Osteoblast (primary cell): Measurements from ENCODE around the gene TXNDC17. TPM values are rescaled to one million over a fixed set of nuclear protein-coding genes. Genes with fewer than 3 reads are reported as not detected.
"Not testable (repeated sequence)": the region's sequence is repeated elsewhere in the genome, so short reads cannot be mapped to it uniquely, and the experiment has no call there.

Experiments
- DNase-seq: peaks from one replicate; pipeline ENCODE4 v3.0.0; 2011; ENCODE audit warnings: low spot score, mixed read lengths; ENCODE audit not compliant: insufficient read length; ENCODE audit errors: missing footprints
- H2AFZ ChIP-seq: 2 replicates; pipeline ENCODE4 v1.6.0; 2011; ENCODE audit warnings: mild to moderate bottlenecking, low read length
- H3K27ac ChIP-seq: 2 replicates; pipeline ENCODE4 v1.5.1; 2011; ENCODE audit warnings: mild to moderate bottlenecking, low read depth, low read length, moderate library complexity
- H3K27me3 ChIP-seq: 2 replicates; pipeline ENCODE4 v1.6.0; 2012; ENCODE audit warnings: mild to moderate bottlenecking, control low read depth, inconsistent platforms, low read length, moderate library complexity; ENCODE audit not compliant: insufficient read depth
- H3K36me3 ChIP-seq: 2 replicates; pipeline ENCODE4 v1.5.1; 2011; ENCODE audit warnings: mild to moderate bottlenecking, low read length, control low read depth, moderate library complexity; ENCODE audit not compliant: insufficient read depth
- H3K4me1 ChIP-seq: 2 replicates; pipeline ENCODE4 v1.5.1; 2011; ENCODE audit warnings: mild to moderate bottlenecking, low read length, control low read depth, moderate library complexity; ENCODE audit not compliant: insufficient read depth
- H3K4me2 ChIP-seq: 2 replicates; pipeline ENCODE4 v1.6.0; 2011; ENCODE audit warnings: mild to moderate bottlenecking, low read length; ENCODE audit not compliant: insufficient read depth
- H3K4me3 ChIP-seq: fragments of 200-600 bp; sonication (generic); 3 replicates; pipeline ENCODE4 v1.5.1; 2012; ENCODE audit warnings: mild to moderate bottlenecking, low read length, inconsistent platforms; ENCODE audit not compliant: insufficient read depth
- H3K79me2 ChIP-seq: 2 replicates; pipeline ENCODE4 v1.6.0; 2012; ENCODE audit warnings: mild to moderate bottlenecking, low read length, control low read depth, inconsistent platforms; ENCODE audit not compliant: insufficient read depth
- H3K9me3 ChIP-seq: 2 replicates; pipeline ENCODE4 v1.5.1; 2011; ENCODE audit warnings: low read depth, low read length, control low read depth
- H4K20me1 ChIP-seq: 2 replicates; pipeline ENCODE4 v1.6.0; 2012; ENCODE audit warnings: mild to moderate bottlenecking, low read length, control low read depth; ENCODE audit not compliant: insufficient read depth
- small RNA-seq: library from RNA; depleted of rRNA; stranded (forward); fragments of <200 nt; gene quantifications from one replicate; pipeline ENCODE3, GENCODE V24; 2012
- total RNA-seq: library from RNA; depleted of rRNA; stranded (reverse); fragments of >200 nt; gene quantifications from 2 replicates; pipeline ENCODE4 v1.2.3, GENCODE V29; 2012
- TF ChIP-seq, protein P1 (sequence below): IDR thresholded peaks from 2 replicates; pipeline ENCODE4 v1.5.1; 2011; ENCODE audit warnings: mild to moderate bottlenecking, low read depth, low read length, moderate library complexity; ENCODE audit errors: extremely low read depth

Gene TXNDC17
- total RNA-seq, 1 donor: 70.6 TPM

DNA sequence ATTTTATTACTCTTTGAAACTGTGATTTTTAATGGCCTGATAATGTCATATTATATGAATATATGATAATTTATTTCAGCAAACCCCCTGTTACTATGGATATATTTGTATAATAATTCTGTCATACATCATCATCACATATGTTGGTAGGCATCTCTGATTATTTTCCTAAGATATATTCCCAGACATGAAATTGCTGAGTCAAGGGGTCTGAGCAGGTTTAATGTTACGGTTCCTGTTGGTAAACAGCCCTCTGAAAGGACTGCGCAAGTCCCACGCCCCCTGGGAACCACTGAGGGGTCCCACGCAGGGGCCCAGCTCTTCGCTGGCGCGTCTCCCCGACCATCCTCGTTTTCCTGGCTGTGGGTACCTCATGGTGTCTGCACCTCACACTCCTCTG is 48.1 kb downstream of the TXNDC17 start:
- Histone ChIP-seq H2AFZ (no peak overlapping the region), H3K9me3 (no peaks in the 10 kb centered on the region), H3K4me2 (no peak overlapping the region), H3K4me3 (no peak overlapping the region), H3K79me2 (no peaks in the 10 kb centered on the region), H3K27ac (no peak overlapping the region), H3K36me3 (no peaks in the 10 kb centered on the region), H3K4me1 (no peaks in the 10 kb centered on the region), H4K20me1 (no peaks in the 10 kb centered on the region), H3K27me3 (peaks cover 18% of the 10 kb centered on the region)
- no peak for DNase-seq
- TF ChIP-seq, protein P1, sequence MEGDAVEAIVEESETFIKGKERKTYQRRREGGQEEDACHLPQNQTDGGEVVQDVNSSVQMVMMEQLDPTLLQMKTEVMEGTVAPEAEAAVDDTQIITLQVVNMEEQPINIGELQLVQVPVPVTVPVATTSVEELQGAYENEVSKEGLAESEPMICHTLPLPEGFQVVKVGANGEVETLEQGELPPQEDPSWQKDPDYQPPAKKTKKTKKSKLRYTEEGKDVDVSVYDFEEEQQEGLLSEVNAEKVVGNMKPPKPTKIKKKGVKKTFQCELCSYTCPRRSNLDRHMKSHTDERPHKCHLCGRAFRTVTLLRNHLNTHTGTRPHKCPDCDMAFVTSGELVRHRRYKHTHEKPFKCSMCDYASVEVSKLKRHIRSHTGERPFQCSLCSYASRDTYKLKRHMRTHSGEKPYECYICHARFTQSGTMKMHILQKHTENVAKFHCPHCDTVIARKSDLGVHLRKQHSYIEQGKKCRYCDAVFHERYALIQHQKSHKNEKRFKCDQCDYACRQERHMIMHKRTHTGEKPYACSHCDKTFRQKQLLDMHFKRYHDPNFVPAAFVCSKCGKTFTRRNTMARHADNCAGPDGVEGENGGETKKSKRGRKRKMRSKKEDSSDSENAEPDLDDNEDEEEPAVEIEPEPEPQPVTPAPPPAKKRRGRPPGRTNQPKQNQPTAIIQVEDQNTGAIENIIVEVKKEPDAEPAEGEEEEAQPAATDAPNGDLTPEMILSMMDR: no peak

DNA sequence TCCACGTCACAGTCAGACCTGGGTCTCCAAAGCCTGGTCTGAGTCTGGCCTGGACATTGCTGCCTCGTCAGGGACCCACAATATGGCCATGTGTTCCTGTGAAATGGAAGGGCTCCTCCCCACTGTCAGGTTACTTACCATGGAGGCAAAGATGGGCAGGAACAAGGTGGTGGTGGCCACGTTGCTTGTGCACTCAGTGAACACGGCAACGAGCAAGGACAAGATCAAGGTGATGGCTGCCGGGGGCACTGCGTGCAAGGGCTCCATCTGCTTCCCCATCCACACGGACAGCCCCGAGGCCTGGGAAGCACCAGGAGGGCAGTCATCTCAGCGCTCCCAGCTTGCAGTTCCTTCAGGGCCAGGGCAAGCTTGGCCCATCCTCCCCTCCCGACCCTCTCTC is 49.8 kb downstream of the TXNDC17 start:
- Histone ChIP-seq H3K4me1 (no peaks in the 10 kb centered on the region), H3K4me2 (no peak overlapping the region), H3K4me3 (no peak overlapping the region), H3K27ac (no peak overlapping the region), H3K79me2 (no peaks in the 10 kb centered on the region), H3K9me3 (no peaks in the 10 kb centered on the region), H4K20me1 (no peaks in the 10 kb centered on the region), H2AFZ (no peak overlapping the region), H3K27me3 (peaks cover 22% of the 10 kb centered on the region), H3K36me3 (no peaks in the 10 kb centered on the region)
- TF ChIP-seq, protein P1: no peak
- no peak for DNase-seq

DNA sequence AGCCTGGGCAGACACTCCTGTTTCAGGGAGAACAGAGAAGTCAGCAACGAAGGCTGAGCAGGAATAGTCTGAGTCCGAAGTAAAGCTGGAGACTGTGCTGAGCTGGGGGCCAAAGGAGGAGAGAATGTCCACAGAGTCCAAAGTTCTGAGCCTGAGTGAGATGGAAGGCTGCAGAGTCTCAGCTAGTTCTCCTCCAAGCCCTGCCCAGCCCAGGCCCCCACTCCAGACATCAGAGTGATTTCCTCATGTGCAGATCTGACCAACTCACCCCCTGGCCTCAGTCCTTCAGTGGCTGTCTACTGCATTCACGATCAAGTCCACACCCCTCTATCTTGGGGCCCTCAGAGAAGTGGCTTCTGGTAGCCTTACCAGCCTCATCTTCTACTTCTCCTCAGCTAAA is 50.7 kb downstream of the TXNDC17 start:
- no peaks in the 10 kb centered on the region for H3K4me1 ChIP-seq
- TF ChIP-seq, protein P1: no peak
- H3K27ac ChIP-seq: no peak overlapping the region
- H4K20me1 ChIP-seq: no peaks in the 10 kb centered on the region
- H2AFZ ChIP-seq: no peak overlapping the region
- no peaks in the 10 kb centered on the region for H3K79me2 ChIP-seq
- peaks cover 21% of the 10 kb centered on the region for H3K27me3 ChIP-seq
- H3K9me3 ChIP-seq: no peaks in the 10 kb centered on the region
- H3K4me2 ChIP-seq: no peak overlapping the region
- DNase-seq: no peak
- H3K4me3 ChIP-seq: no peak overlapping the region
- no peaks in the 10 kb centered on the region for H3K36me3 ChIP-seq

DNA sequence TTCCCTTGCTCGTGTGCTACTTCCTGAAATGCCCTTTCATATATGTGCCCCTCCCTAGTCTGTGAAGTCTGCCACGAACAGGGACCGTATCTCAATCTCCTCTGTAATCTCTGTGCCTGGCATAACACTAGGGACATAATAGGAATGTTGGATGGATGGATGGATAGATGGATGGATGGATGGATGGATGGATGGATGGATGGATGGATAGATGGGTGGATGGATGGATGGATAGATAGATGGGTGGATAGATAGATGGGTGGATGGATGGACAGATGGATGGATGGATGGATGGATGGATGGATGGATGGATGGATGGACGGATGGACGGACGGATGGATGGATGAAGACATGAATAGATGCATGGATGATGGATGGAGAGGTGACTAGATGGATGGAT is 51.1 kb downstream of the TXNDC17 start:
- not testable (repeated sequence) for H3K4me3 ChIP-seq, H2AFZ ChIP-seq, H4K20me1 ChIP-seq, H3K36me3 ChIP-seq, H3K27ac ChIP-seq, H3K4me2 ChIP-seq, H3K79me2 ChIP-seq, H3K4me1 ChIP-seq, DNase-seq, H3K9me3 ChIP-seq
- H3K27me3 ChIP-seq: peaks cover 17% of the 10 kb centered on the region

Small RNAs within 50 kb of the gene (small RNA-seq; reads per million reads assigned to genes)
- gene MIR4520-1 (not detected), gene RNA5SP435 (1.3 reads per million, percentile 45 among the genes with 10 or more reads in this experiment)

Other genes with a start within 250 kb of the TXNDC17 start
- not detected in 2 replicates for gene AIPL1, start 205.9 kb upstream of the TXNDC17 start, total RNA-seq
- 3.5 and 5.1 TPM in 2 replicates for gene PIMREG, start 196.6 kb upstream of the TXNDC17 start, total RNA-seq
- gene PITPNM3, start 84.5 kb upstream of the TXNDC17 start, total RNA-seq: 1.8 TPM in 2 replicates
- gene KIAA0753, start 349 bp upstream of the TXNDC17 start, total RNA-seq: 17.0 and 23.6 TPM in 2 replicates
- 5.4 and 9.1 TPM in 2 replicates for gene MED31, start 10.5 kb downstream of the TXNDC17 start, total RNA-seq
- 0.29 and 0.72 TPM in 2 replicates for gene C17orf100, start 10.7 kb downstream of the TXNDC17 start, total RNA-seq
- gene SLC13A5, start 72.3 kb downstream of the TXNDC17 start, total RNA-seq: not detected in 2 replicates
- gene XAF1, start 115.0 kb downstream of the TXNDC17 start, total RNA-seq: 36.2 and 48.5 TPM in 2 replicates
- 0.36 and 0.59 TPM in 2 replicates for gene FBXO39, start 135.2 kb downstream of the TXNDC17 start, total RNA-seq
- gene TEKT1, start 190.7 kb downstream of the TXNDC17 start, total RNA-seq: not detected in 2 replicates